ENCODE results near the gene CAPN1.

DNA sequence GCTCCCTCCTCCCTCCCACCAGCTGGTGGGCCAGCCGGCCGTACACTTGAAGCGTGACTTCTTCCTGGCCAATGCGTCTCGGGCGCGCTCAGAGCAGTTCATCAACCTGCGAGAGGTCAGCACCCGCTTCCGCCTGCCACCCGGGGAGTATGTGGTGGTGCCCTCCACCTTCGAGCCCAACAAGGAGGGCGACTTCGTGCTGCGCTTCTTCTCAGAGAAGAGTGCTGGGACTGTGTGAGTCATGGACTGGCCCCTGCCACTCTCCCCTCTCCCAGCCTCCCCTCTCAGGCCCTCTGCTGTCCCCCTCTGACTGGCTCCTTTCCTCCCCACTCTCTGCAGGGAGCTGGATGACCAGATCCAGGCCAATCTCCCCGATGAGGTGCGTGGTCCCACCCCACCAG, 24.7 kb downstream of the CAPN1 start:
- TF ChIP-seq EZH2phosphoT487 (IDR thresholded peaks at IDR 0.05; ENCODE audit: low read depth, severe bottlenecking, unreplicated experiment), result no peak
- TF ChIP-seq, protein P1, sequence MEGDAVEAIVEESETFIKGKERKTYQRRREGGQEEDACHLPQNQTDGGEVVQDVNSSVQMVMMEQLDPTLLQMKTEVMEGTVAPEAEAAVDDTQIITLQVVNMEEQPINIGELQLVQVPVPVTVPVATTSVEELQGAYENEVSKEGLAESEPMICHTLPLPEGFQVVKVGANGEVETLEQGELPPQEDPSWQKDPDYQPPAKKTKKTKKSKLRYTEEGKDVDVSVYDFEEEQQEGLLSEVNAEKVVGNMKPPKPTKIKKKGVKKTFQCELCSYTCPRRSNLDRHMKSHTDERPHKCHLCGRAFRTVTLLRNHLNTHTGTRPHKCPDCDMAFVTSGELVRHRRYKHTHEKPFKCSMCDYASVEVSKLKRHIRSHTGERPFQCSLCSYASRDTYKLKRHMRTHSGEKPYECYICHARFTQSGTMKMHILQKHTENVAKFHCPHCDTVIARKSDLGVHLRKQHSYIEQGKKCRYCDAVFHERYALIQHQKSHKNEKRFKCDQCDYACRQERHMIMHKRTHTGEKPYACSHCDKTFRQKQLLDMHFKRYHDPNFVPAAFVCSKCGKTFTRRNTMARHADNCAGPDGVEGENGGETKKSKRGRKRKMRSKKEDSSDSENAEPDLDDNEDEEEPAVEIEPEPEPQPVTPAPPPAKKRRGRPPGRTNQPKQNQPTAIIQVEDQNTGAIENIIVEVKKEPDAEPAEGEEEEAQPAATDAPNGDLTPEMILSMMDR (IDR thresholded peaks at IDR 0.05; ENCODE audit: poor library complexity), result no peak
